Stimulated activated naive CD4-positive, alpha-beta T cell (primary cell): Measurements from ENCODE around the gene TTPAL.

ENCODE experiments used
- DNase-seq, 6 experiments: peaks; one replicate each; lab custom pipeline; 2025; lab: John Stamatoyannopoulos, UW

The TTPAL gene

DNA sequence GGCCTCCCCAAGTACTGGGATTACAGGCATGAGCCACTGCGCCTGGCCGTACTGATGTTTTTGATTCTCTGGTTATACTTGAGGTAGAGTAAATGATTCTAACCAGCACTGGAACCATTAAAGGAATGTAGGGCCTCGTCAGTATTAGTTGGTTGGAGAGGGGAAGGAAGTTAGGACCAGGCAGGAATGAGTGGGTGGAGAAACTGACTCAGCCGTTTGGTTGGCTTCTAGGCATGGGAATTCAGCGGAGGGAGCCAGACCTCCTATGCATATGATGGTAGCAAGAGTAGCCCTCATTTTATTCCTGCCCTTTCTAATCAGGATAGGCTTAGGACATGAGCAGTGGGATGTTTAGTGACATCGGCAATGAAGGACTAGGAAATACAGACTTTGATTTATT, 65.2 kb downstream of the TTPAL start:
- DNase-seq, result no peak

DNA sequence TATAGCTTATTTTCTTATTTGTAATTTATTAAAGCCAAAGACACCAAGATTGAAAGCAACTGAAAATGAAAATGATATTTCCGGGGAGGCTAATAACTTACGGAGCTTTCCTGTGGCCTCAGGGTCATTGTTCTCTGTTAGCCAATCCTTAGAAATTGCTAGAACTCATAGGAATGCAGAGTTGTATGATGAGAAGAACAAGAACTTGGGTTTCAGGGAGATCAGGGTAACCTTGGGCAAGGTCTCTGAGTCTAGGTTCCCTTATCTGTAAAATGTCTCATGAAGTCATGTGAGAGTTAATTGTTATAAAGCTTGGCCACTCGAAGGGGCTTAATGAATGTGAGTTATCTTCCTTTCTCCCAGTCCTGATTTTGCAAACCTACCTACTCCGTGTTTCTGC, 66.3 kb downstream of the TTPAL start:
- DNase-seq, result no peak

DNA sequence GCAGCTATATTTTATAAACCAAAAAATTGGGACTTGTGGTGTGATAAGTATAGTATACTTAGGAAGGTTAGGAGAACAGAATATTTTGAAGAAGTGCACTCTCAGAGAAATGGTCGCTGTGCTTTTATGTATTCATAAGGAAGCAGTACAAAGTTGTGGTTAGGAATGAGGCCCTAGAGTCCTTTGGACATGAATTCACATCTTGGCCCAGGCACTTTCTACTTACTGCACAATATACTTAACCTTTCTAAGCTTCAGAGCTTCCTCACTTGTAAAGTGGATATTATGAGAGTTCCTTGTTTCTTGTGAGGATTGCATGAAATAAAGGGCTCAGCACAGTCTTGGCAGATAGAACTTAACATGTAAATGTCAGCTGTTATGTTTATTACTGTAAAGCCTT, 67.2 kb downstream of the TTPAL start:
- no peak for DNase-seq

DNA sequence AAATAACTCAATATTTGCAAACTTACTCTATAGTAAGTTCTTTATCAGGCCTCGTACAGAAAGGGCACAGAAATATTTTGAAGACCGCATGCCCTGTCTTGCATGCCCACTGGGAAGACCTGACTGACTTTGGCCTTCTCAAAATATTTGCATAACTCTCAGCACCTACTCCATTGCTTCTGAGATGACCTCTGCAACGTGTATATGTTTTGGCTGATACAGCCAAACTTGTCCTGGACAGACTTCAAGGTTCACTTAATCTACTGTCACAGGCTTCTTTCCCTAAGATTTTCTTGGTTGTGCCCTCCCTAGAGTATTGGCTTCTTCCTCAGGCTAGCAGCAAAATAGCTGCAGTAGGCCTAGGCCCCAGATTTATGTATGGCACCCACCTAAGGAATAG, 67.7 kb downstream of the TTPAL start:
- DNase-seq, result no peak
